ENCODE measurements around the gene RASSF3. TPM values are rescaled to one million over a fixed set of nuclear protein-coding genes. Genes with fewer than 3 reads are reported as not detected.

The RASSF3 gene
- total RNA-seq, 3 donors from 2014 or later, result 88.0 to 331 (median 90.2) TPM

GRCh38 chr12:64568298-64568697, 42.0 kb upstream of the RASSF3 start:
- no peak overlapping the region for H3K4me3 ChIP-seq
- intact Hi-C loops (cut with DNase I, micrococcal nuclease), result no loop called here
- TF ChIP-seq, protein P1, sequence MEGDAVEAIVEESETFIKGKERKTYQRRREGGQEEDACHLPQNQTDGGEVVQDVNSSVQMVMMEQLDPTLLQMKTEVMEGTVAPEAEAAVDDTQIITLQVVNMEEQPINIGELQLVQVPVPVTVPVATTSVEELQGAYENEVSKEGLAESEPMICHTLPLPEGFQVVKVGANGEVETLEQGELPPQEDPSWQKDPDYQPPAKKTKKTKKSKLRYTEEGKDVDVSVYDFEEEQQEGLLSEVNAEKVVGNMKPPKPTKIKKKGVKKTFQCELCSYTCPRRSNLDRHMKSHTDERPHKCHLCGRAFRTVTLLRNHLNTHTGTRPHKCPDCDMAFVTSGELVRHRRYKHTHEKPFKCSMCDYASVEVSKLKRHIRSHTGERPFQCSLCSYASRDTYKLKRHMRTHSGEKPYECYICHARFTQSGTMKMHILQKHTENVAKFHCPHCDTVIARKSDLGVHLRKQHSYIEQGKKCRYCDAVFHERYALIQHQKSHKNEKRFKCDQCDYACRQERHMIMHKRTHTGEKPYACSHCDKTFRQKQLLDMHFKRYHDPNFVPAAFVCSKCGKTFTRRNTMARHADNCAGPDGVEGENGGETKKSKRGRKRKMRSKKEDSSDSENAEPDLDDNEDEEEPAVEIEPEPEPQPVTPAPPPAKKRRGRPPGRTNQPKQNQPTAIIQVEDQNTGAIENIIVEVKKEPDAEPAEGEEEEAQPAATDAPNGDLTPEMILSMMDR (IDR thresholded peaks at IDR 0.05), result no peak
- DNase-seq (peak in 2 of 3 donors; percentile 40 to 55), ATAC-seq (peak; percentile 86)
- peaks cover 20% of the 10 kb centered on the region for H3K4me1 ChIP-seq (ENCODE audit: low read depth)
- H3K36me3 ChIP-seq (ENCODE audit: low read depth), result no peaks in the 10 kb centered on the region
- no peaks in the 10 kb centered on the region for H3K9me3 ChIP-seq

DNA sequence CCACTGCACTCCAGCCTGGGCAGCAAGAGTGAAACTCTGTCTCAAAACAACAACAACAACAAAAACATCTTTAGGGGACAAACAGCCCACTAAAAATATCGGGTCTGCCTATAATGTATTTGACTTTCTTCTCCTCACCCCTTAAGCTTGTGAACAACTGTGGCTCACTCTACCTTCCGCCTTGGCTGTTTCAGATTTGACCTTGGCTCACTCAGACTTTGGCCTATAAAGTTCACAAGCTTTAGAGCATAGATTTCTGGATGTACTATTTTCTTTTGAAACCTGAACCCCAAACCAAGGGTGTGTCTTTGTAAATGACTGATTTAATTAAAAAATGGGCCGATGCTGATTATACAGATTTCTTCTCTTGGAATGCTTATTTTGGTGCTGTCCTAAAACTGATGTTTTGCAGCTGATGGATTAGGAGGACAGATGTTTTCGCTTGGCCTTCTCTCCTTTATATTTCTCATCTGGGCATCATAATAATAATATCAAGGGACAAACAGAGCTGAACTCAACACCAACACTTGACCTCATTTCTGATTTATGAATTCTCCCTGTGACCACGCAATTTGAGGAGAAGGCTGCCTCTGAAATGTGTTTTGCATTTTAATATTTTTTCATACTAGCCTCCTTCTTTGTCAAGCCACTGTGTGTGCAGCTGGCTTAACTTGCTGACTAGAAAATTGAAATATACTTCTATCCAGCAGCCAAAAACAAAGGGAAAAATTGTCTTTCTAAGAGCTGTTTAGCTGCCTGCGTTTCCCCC, 40.2 kb upstream of the RASSF3 start:
- no peak overlapping the region for H3K4me3 ChIP-seq
- H3K9me3 ChIP-seq, result peaks cover 9% of the 10 kb centered on the region
- intact Hi-C loops (cut with DNase I, micrococcal nuclease), result no loop called here
- DNase-seq (no peak), ATAC-seq (no peak)
- H3K36me3 ChIP-seq (ENCODE audit: low read depth), result no peaks in the 10 kb centered on the region
- peaks cover 20% of the 10 kb centered on the region for H3K4me1 ChIP-seq (ENCODE audit: low read depth)
- TF ChIP-seq, protein P1 (IDR thresholded peaks at IDR 0.05), result no peak

DNA sequence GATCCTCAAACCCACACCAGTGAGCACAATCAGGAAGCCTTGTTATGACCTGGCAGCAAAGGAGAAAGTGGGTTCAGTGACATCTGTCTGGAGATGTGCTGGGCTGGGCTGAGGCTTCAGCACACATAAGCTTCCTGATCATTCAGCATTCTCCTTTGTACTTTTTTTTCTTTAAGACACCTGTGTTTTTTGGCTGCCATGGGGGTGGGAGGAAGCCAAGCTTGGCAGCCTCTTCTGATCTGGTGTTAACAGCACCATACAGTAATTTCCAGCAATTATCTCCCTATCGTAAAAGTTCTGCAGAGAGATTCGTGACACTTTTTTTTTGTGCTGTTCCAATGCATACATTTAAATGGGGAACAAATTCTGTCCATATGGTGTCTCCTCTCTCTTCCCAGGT, 38.9 kb upstream of the RASSF3 start:
- ATAC-seq (peak; percentile 48), DNase-seq (peak in 1 of 3 donors; percentile 33)
- peaks cover 13% of the 10 kb centered on the region for H3K9me3 ChIP-seq
- H3K4me1 ChIP-seq (ENCODE audit: low read depth), result peaks cover 20% of the 10 kb centered on the region
- intact Hi-C loops (cut with DNase I, micrococcal nuclease), result no loop called here
- no peak overlapping the region for H3K4me3 ChIP-seq
- no peaks in the 10 kb centered on the region for H3K36me3 ChIP-seq (ENCODE audit: low read depth)
- TF ChIP-seq, protein P1 (IDR thresholded peaks at IDR 0.05), result no peak

- TF ChIP-seq, protein P1 (IDR thresholded peaks at IDR 0.05), result no peak
- Histone ChIP-seq H3K4me3 (no peak overlapping the region), H3K36me3 (ENCODE audit: low read depth) (no peaks in the 10 kb centered on the region), H3K4me1 (ENCODE audit: low read depth) (peaks cover 20% of the 10 kb centered on the region), H3K9me3 (peaks cover 13% of the 10 kb centered on the region)
- intact Hi-C loops (cut with DNase I, micrococcal nuclease), result no loop called here
- no peak for ATAC-seq
- DNase-seq, result no peak
These were observed 38.1 kb upstream of the RASSF3 start for GRCh38 chr12:64572241-64572640.

- peaks cover 5% of the 10 kb centered on the region for H3K4me1 ChIP-seq (ENCODE audit: low read depth)
- DNase-seq, result no peak
- peaks cover 13% of the 10 kb centered on the region for H3K9me3 ChIP-seq
- intact Hi-C loops (cut with DNase I, micrococcal nuclease), result no loop called here
- no peaks in the 10 kb centered on the region for H3K36me3 ChIP-seq (ENCODE audit: low read depth)
- ATAC-seq, result no peak
- H3K4me3 ChIP-seq, result no peak overlapping the region
- TF ChIP-seq, protein P1 (IDR thresholded peaks at IDR 0.05), result no peak
These were observed 35.5 kb upstream of the RASSF3 start for GRCh38 chr12:64574837-64575236.
